H1 (cell line): ENCODE data around the gene FRG2C. TPM values are rescaled to one million over a fixed set of nuclear protein-coding genes. Genes with fewer than 3 reads are reported as not detected.
"Not testable (repeated sequence)": the region's sequence is repeated elsewhere in the genome, so short reads cannot be mapped to it uniquely, and the experiment has no call there.

Experiments used
- CTCF ChIA-PET: fragments of 300-600 bp; sonication (Branson Sonifier 250); formaldehyde crosslinking; loops from one replicate; lab custom pipeline; 2021; ENCODE audit not compliant: partially characterized antibody; lab: Charles Lee
- POLR2A ChIA-PET: fragments of 300-600 bp; sonication (Branson Sonifier 250); formaldehyde crosslinking; loops from one replicate; lab custom pipeline; 2021; ENCODE audit warnings: inconsistent platforms; ENCODE audit not compliant: partially characterized antibody; lab: Charles Lee
- DNase-seq, 2 experiments: peaks; one replicate each; pipeline versions ENCODE4 v3.0.0 to v3.0.0-alpha.2; 2010 to 2022; ENCODE audit warnings: low spot score in 2 of 2, low read depth in 1 of 2, mixed read lengths in 1 of 2
- FAIRE-seq: peaks from 2 replicates; lab custom pipeline; 2011; peaks lifted over from hg19 to GRCh38; lab: Jason Lieb, UNC
- H2AFZ ChIP-seq: 2 replicates; pipeline ENCODE4 v1.8.1; 2012; ENCODE audit warnings: low read length, inconsistent platforms
- H2AK5ac ChIP-seq: 2 replicates; pipeline ENCODE4 v1.6.1; 2013; ENCODE audit warnings: low read depth, low read length
- H2BK120ac ChIP-seq: replicated peaks from 2 replicates; pipeline ENCODE3; 2013; ENCODE audit warnings: low read depth, low read length, inconsistent platforms
- H2BK12ac ChIP-seq: 2 replicates; pipeline ENCODE4 v1.6.1; 2013; ENCODE audit warnings: low read depth, low read length
- H2BK15ac ChIP-seq: 2 replicates; pipeline ENCODE4 v1.6.1; 2013; ENCODE audit warnings: low read length
- H2BK20ac ChIP-seq: 2 replicates; pipeline ENCODE4 v1.6.1; 2013; ENCODE audit warnings: low read length
- H2BK5ac ChIP-seq: 2 replicates; pipeline ENCODE4 v1.6.1; 2013; ENCODE audit warnings: low read depth, low read length
- H3K14ac ChIP-seq: 2 replicates; pipeline ENCODE4 v1.6.1; 2013; ENCODE audit warnings: inconsistent platforms; ENCODE audit not compliant: insufficient read length
- H3K18ac ChIP-seq: 2 replicates; pipeline ENCODE4 v1.6.1; 2013; ENCODE audit warnings: low read length; ENCODE audit errors: extremely low read depth
- H3K23ac ChIP-seq: 2 replicates; pipeline ENCODE4 v1.6.1; 2013; ENCODE audit warnings: inconsistent platforms; ENCODE audit not compliant: insufficient read length
- H3K23me2 ChIP-seq: 2 replicates; pipeline ENCODE4 v1.6.1; 2013; ENCODE audit warnings: low read depth, low read length
- H3K27ac ChIP-seq: 2 replicates; pipeline ENCODE4 v1.6.1; 2011; ENCODE audit warnings: low read depth, low read length, inconsistent platforms
- H3K27me3 ChIP-seq, 4 experiments: replicated peaks in 1 of 4; 1 replicate in 1 of 4; 2 replicates in 3 of 4; pipeline versions ENCODE4 v1.6.1 to v1.8.1; 2011 to 2013; ENCODE audit warnings: low read length in 3 of 4, mild to moderate bottlenecking in 3 of 4, inconsistent platforms in 2 of 4, mixed read lengths in 2 of 4, moderate library complexity in 1 of 4; ENCODE audit not compliant: control insufficient read depth in 3 of 4, insufficient read depth in 3 of 4; ENCODE audit errors: extremely low read depth in 1 of 4
- H3K36me3 ChIP-seq, 4 experiments: 2 replicates each; pipeline versions ENCODE4 v1.6.1 to v1.8.1; 2011 to 2013; ENCODE audit warnings: mild to moderate bottlenecking in 4 of 4, low read length in 3 of 4, moderate library complexity in 2 of 4, control low read depth in 1 of 4, inconsistent platforms in 1 of 4; ENCODE audit not compliant: insufficient read depth in 4 of 4, control insufficient read depth in 2 of 4
- H3K4ac ChIP-seq: replicated peaks from 2 replicates; pipeline ENCODE3; 2013; ENCODE audit warnings: low read length, low read depth, mixed read lengths, inconsistent platforms; ENCODE audit not compliant: insufficient read length
- H3K4me1 ChIP-seq, 4 experiments: replicated peaks in 1 of 4; 1 replicate in 1 of 4; 2 replicates in 3 of 4; pipeline versions ENCODE4 v1.6.1 to v1.8.1; 2011 to 2013; ENCODE audit warnings: low read length in 3 of 4, inconsistent platforms in 2 of 4, mixed read lengths in 1 of 4; ENCODE audit not compliant: insufficient read depth in 4 of 4, control insufficient read depth in 3 of 4
- H3K4me2 ChIP-seq, 2 experiments: 2 replicates each; pipeline versions ENCODE4 v1.6.1 to v1.8.1; 2011 to 2013; ENCODE audit warnings: low read depth in 2 of 2, low read length in 2 of 2, control low read depth in 1 of 2, inconsistent platforms in 1 of 2, mild to moderate bottlenecking in 1 of 2; ENCODE audit not compliant: insufficient read depth in 1 of 2
- H3K4me3 ChIP-seq, 4 experiments: fragments of 200-600, 300-600 bp in 1 of 4; sonication (generic), shearing (Covaris generic), sonication (Bioruptor Twin) in 1 of 4; 2 replicates each; pipeline versions ENCODE4 v1.5.1 to v1.8.1; 2011 to 2016; ENCODE audit warnings: low read length in 4 of 4, low read depth in 3 of 4, control low read depth in 2 of 4, inconsistent platforms in 2 of 4, mild to moderate bottlenecking in 2 of 4, mixed read lengths in 1 of 4, moderate library complexity in 1 of 4; ENCODE audit not compliant: insufficient read depth in 2 of 4; ENCODE audit errors: extremely low read depth in 1 of 4
- H3K56ac ChIP-seq: replicated peaks from 2 replicates; pipeline ENCODE3; 2013; ENCODE audit warnings: low read depth, mild to moderate bottlenecking, mixed read lengths, low read length, inconsistent platforms; ENCODE audit not compliant: insufficient read length
- H3K79me1 ChIP-seq: 2 replicates; pipeline ENCODE4 v1.6.1; 2013; ENCODE audit warnings: low read depth, low read length, control low read depth
- H3K79me2 ChIP-seq, 2 experiments: 2 replicates each; pipeline versions ENCODE4 v1.6.1 to v1.8.1; 2012 to 2013; ENCODE audit warnings: low read length in 2 of 2, mild to moderate bottlenecking in 2 of 2, inconsistent platforms in 1 of 2; ENCODE audit not compliant: insufficient read depth in 2 of 2, control insufficient read depth in 1 of 2
- H3K9ac ChIP-seq, 4 experiments: replicated peaks in 1 of 4; 1 replicate in 1 of 4; 2 replicates in 3 of 4; pipeline versions ENCODE4 v1.6.1 to v1.8.1; 2011 to 2013; ENCODE audit warnings: low read depth in 3 of 4, low read length in 3 of 4, control low read depth in 2 of 4, mild to moderate bottlenecking in 2 of 4, moderate library complexity in 2 of 4, inconsistent platforms in 1 of 4; ENCODE audit errors: extremely low read depth in 1 of 4
- H3K9me3 ChIP-seq, 2 experiments: 2 replicates each; pipeline versions ENCODE4 v1.6.1 to v1.8.1; 2012 to 2013; ENCODE audit warnings: mild to moderate bottlenecking in 2 of 2, moderate library complexity in 2 of 2, control low read depth in 1 of 2, inconsistent platforms in 1 of 2, low read depth in 1 of 2, low read length in 1 of 2, mixed read lengths in 1 of 2; ENCODE audit not compliant: insufficient read depth in 2 of 2
- H4K20me1 ChIP-seq, 2 experiments: replicated peaks in 1 of 2; 2 replicates each; pipeline versions ENCODE3 to v1.8.1; 2011 to 2013; ENCODE audit warnings: inconsistent platforms in 2 of 2, low read length in 2 of 2, mild to moderate bottlenecking in 1 of 2; ENCODE audit not compliant: insufficient read depth in 2 of 2, control insufficient read depth in 1 of 2
- H4K5ac ChIP-seq: 2 replicates; pipeline ENCODE4 v1.6.1; 2013; ENCODE audit warnings: low read length, low read depth, mixed read lengths, inconsistent platforms; ENCODE audit not compliant: insufficient read length
- H4K8ac ChIP-seq: 2 replicates; pipeline ENCODE4 v1.8.0; 2013; ENCODE audit warnings: mild to moderate bottlenecking, moderate library complexity, low read length, inconsistent platforms; ENCODE audit not compliant: insufficient read depth; ENCODE audit errors: extremely low read depth
- H4K91ac ChIP-seq: replicated peaks from 2 replicates; pipeline ENCODE3; 2013; ENCODE audit warnings: low read length, mixed read lengths, inconsistent platforms; ENCODE audit not compliant: insufficient read length
- WGBS, 2 experiments: shearing (Covaris generic) in 1 of 2; methylation state at CpG; one replicate each; pipeline versions ENCODE4 v1.1.6 to v1.1.7; 2013 to 2015; ENCODE audit warnings: low lambda C conversion rate in 2 of 2, mixed read lengths in 2 of 2, inconsistent platforms in 1 of 2, low coverage in 1 of 2, missing lambda C conversion rate in 1 of 2; ENCODE audit not compliant: insufficient replicate concordance in 2 of 2, insufficient coverage in 1 of 2, insufficient read length in 1 of 2; ENCODE audit errors: extremely low coverage in 1 of 2, missing lambda C conversion rate in 1 of 2; 5-methylcytosine and 5-hydroxymethylcytosine counted together
- polyA plus RNA-seq, 7 experiments: library from polyadenylated mRNA; depleted of rRNA in 3 of 7; stranded (reverse) in 5 of 7; unstranded in 2 of 7; fragments of >200 nt in 5 of 7; fragments of 200-250 nt in 2 of 7; gene quantifications; 1 replicate in 5 of 7; 2 replicates in 1 of 7; 4 replicates in 1 of 7; pipeline versions ENCODE4 v1.2.1 to v1.2.3, GENCODE V29; 2011 to 2013; ENCODE audit warnings: missing spikeins in 2 of 7, mixed read lengths in 2 of 7
- total RNA-seq: library from RNA; stranded (reverse); fragmentation: NEBNext Ultra II Directional; extraction: Animal tissue kit (Norgen Biotek cat#: 25700); gene quantifications from 2 replicates; pipeline ENCODE4 v1.2.1, GENCODE V29; 2021

The FRG2C gene
- total and polyA plus RNA-seq, 2 of the 8 experiments (the other 6 are each of a cell fraction or from before 2014, with no cell fraction given): not detected

GRCh38 chr3:75623656-75624055, 40.5 kb upstream of the FRG2C start:
- H4K8ac ChIP-seq, H3K4ac ChIP-seq, H3K23me2 ChIP-seq, H3K18ac ChIP-seq, H3K14ac ChIP-seq, H4K5ac ChIP-seq, H2BK15ac ChIP-seq, H3K79me1 ChIP-seq, H3K9ac ChIP-seq, DNase-seq, H4K20me1 ChIP-seq, H3K9me3 ChIP-seq, H3K23ac ChIP-seq, H2BK5ac ChIP-seq, H2AK5ac ChIP-seq, H3K36me3 ChIP-seq, FAIRE-seq, H3K56ac ChIP-seq, H2BK20ac ChIP-seq, H2AFZ ChIP-seq, H3K4me2 ChIP-seq, H3K4me3 ChIP-seq, CTCF ChIA-PET, H3K4me1 ChIP-seq, H3K27ac ChIP-seq, POLR2A ChIA-PET, H2BK12ac ChIP-seq, H2BK120ac ChIP-seq, H4K91ac ChIP-seq, H3K79me2 ChIP-seq, H3K27me3 ChIP-seq: not testable (repeated sequence)
- WGBS, 2 experiments: no CpG with 5 or more reads among the region's 13 CpGs

GRCh38 chr3:75630887-75631535, 33.1 kb upstream of the FRG2C start:
- H2BK15ac ChIP-seq, H3K4ac ChIP-seq, H2BK20ac ChIP-seq, H4K5ac ChIP-seq, H3K9ac ChIP-seq, H3K4me2 ChIP-seq, H4K8ac ChIP-seq, H3K14ac ChIP-seq, H2AK5ac ChIP-seq, H3K79me1 ChIP-seq, H2BK5ac ChIP-seq, H3K79me2 ChIP-seq, H3K23me2 ChIP-seq, H3K9me3 ChIP-seq, H3K23ac ChIP-seq, FAIRE-seq, H3K27me3 ChIP-seq, H2BK12ac ChIP-seq, H4K91ac ChIP-seq, H2AFZ ChIP-seq, H3K4me1 ChIP-seq, DNase-seq, H3K56ac ChIP-seq, H3K4me3 ChIP-seq, H3K36me3 ChIP-seq, POLR2A ChIA-PET, H3K18ac ChIP-seq, H2BK120ac ChIP-seq, H3K27ac ChIP-seq, H4K20me1 ChIP-seq: not testable (repeated sequence)
- 100% methylated on average over 1 of the region's 2 CpGs; no CpG with 5 or more reads in 1 of the 2 experiments for WGBS, 2 experiments
- CTCF ChIA-PET: interaction anchor here (3.9 kb wide), 1 partner anchor 25 kb away, joined by 14 read pairs; no protein-coding TSS in a partner anchor
